Lower leg skin (tissue), 4 donors: ENCODE measurements around the gene CRELD2. TPM values are rescaled to one million over a fixed set of nuclear protein-coding genes. Genes with fewer than 3 reads are reported as not detected.

ENCODE experiments used
- DNase-seq, 2 donors: peaks; one replicate each; pipeline ENCODE4 v3.0.0-alpha.2; 2019; ENCODE audit warnings: low spot score in 2 of 2
- H3K4me3 ChIP-seq: fragments of 200-600 bp; sonication (generic); 2 replicates; pipeline ENCODE4 v1.5.1; 2017; ENCODE audit warnings: mild to moderate bottlenecking, low read depth; ENCODE audit not compliant: poor library complexity, severe bottlenecking
- POLR2A ChIP-seq, 2 donors: fragments of 450-650 bp; IDR thresholded peaks; one replicate each; pipeline ENCODE4 v1.6.1; 2016 to 2017; ENCODE audit warnings: antibody characterized with exemption in 2 of 2, mild to moderate bottlenecking in 1 of 2, moderate library complexity in 1 of 2
- WGBS, 2 donors: methylation state at CpG; one replicate each; pipeline ENCODE4 v1.1.5; 2018; 5-methylcytosine and 5-hydroxymethylcytosine counted together
- intact Hi-C: fragments of 100-400 bp; cut with DNase I; formaldehyde crosslinking; loops from one replicate; pipeline ENCODE4 v1.15.0; 2023; ENCODE audit warnings: low total_unique reads
- total RNA-seq, 4 donors: library from RNA; depleted of rRNA; stranded (reverse); fragments of >200 nt; gene quantifications; one replicate each; pipeline ENCODE4 v1.1.0, GENCODE V29; 2016
- TF ChIP-seq, protein P1 (sequence below), 3 donors: fragments of 450-650 bp; IDR thresholded peaks; one replicate each; pipeline ENCODE4 v1.5.1; 2016; ENCODE audit warnings: antibody characterized with exemption in 3 of 3, mild to moderate bottlenecking in 3 of 3, moderate library complexity in 2 of 3

The CRELD2 gene
- total RNA-seq, 4 donors from 2014 or later, result 9.1 to 28.0 (median 18.0) TPM

DNA sequence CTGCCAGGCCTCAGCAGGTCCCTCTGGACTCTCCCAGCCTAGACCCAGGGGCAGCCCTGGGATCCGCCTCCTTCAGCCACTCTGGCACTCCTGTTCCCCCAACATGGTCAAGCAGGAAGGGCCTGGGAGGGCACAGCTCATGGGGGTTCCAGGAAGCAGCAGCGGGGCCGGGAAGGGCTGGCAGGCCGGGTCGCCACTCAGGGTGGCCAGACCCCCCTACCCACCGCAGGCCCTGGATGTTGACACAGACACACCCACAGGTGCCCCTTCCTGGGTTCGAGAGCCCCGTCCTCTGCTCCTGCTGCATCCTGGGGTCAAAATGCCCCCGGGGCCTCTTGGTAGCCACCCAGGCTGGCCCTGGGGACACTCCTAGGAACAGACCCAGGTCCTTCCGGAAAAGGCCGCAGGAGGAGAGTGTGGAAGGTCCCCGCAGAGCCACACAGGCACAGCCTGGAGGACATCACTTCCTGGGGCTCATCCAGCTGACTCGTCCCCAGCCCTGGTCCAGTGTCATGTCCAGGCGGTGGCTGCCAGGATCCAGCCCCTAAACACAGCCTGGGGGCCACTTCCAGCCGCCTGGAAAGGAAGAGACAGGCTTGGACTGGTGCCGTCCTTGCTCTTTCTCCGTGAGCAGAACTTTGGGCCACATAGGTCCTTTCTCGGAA lies 35.4 kb downstream of the CRELD2 start:
- H3K4me3 ChIP-seq, result no peak overlapping the region
- intact Hi-C loops, result no loop called here
- TF ChIP-seq, protein P1, sequence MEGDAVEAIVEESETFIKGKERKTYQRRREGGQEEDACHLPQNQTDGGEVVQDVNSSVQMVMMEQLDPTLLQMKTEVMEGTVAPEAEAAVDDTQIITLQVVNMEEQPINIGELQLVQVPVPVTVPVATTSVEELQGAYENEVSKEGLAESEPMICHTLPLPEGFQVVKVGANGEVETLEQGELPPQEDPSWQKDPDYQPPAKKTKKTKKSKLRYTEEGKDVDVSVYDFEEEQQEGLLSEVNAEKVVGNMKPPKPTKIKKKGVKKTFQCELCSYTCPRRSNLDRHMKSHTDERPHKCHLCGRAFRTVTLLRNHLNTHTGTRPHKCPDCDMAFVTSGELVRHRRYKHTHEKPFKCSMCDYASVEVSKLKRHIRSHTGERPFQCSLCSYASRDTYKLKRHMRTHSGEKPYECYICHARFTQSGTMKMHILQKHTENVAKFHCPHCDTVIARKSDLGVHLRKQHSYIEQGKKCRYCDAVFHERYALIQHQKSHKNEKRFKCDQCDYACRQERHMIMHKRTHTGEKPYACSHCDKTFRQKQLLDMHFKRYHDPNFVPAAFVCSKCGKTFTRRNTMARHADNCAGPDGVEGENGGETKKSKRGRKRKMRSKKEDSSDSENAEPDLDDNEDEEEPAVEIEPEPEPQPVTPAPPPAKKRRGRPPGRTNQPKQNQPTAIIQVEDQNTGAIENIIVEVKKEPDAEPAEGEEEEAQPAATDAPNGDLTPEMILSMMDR (IDR thresholded peaks at IDR 0.05), result no peak
- no peak for TF ChIP-seq POLR2A (IDR thresholded peaks at IDR 0.05)
- WGBS, 2 donors, result 65 to 68% methylated on average over 14 to 17 of the region's 18 CpGs
- no peak for DNase-seq

DNA sequence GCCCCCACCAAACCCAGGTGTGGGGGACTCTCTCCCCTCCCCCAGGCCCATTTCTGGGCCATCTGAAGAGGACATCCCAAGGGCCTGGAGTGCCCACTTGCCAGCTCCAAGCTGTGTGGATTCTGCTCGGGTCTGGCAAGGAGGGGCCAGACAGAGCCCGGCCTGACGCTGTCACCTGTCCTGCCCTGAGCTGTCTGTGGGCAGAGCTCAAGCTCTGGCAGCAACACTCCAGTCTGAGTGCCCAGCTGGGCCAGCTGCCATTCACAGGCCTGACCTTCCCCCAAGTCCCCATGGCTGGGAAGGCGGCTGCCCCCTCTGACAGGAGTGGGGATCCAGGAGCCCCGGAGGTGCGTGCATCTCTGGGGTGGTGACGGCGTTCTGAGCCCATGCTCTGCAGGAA lies 35.9 kb downstream of the CRELD2 start:
- intact Hi-C loops, result no loop called here
- no peak overlapping the region for H3K4me3 ChIP-seq
- 69 to 73% methylated on average over 6 of the region's 8 CpGs for WGBS, 2 donors
- no peak for DNase-seq
- TF ChIP-seq, protein P1 (IDR thresholded peaks at IDR 0.05), result no peak
- no peak for TF ChIP-seq POLR2A (IDR thresholded peaks at IDR 0.05)

DNA sequence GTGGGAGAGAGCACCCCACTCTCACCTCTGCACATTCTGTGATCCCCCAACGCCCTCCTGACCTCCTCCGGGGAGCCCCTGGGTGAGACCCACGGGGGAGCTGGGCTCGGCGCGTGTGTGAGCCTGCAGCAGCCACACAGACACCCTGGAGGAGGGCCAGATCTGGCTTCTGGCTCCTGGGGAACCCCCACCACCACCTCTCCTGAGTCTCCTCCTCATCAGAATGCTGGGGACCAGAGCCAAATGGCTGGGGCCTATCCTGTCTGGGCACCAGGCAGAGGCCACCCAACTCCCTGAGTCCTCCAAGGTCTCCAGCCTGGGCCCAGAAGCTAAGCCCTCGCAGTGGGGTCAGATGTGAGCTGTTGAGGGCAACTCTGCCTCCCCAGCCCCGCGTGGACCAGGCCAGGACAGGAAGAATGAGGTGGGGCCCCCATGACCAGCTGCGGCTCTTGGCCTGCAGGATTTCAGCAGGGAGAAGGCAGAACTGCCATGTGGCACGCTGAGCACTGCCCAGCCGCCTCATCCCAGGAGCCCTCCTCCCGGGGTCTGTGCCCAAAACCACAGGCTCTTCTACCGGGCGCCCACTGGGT lies 36.7 kb downstream of the CRELD2 start:
- 69% methylated on average over 9 to 15 of the region's 15 CpGs for WGBS, 2 donors
- H3K4me3 ChIP-seq, result no peak overlapping the region
- intact Hi-C loops, result no loop called here
- no peak for DNase-seq
- TF ChIP-seq POLR2A (IDR thresholded peaks at IDR 0.05), result no peak
- TF ChIP-seq, protein P1 (IDR thresholded peaks at IDR 0.05), result no peak

DNA sequence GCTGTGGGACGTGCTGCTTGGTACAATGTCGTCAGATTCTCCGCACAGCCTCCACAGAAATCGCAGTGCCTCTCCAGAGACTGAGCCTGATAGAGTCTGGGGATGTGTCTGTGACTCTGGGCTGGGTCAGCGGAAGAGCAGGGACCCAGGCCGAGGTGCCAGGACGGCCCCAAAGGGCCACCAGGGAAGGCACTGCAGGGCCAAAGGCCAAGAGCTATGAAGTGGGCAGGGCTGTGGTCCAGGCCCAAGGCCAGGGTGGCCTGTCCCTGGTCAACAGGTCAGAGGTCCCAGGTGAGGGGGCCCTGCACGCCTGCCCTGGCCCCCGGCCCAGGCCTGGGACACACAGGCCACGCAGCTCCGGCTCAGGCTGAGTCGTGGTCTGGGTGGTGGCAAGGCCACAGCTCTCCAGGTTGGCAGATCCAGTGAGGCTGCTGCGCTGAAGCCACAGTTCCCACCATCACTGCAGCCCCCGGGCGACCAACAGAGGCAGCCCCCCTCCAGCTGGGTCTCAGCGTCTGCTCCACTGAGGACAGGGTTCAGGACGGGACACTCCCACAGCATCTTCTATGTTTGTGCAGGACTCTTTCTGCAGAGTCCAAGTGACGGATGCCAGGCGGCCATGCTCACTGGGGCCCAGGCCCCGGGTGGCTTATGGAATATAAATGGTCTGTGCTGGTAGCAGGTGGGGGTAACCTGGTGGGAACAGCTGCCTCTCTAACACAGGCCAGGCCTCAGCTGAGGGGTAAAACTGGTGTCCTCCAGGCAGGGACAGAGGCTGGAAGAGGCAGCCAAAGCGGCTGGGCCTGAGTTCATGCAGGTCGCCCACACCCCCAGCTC lies 37.4 kb downstream of the CRELD2 start:
- no peak for DNase-seq
- WGBS, 2 donors, result 83 to 94% methylated on average over 12 to 15 of the region's 22 CpGs
- no peak overlapping the region for H3K4me3 ChIP-seq
- intact Hi-C loops, result no loop called here
- TF ChIP-seq POLR2A (IDR thresholded peaks at IDR 0.05), result no peak
- TF ChIP-seq, protein P1 (IDR thresholded peaks at IDR 0.05), result no peak

DNA sequence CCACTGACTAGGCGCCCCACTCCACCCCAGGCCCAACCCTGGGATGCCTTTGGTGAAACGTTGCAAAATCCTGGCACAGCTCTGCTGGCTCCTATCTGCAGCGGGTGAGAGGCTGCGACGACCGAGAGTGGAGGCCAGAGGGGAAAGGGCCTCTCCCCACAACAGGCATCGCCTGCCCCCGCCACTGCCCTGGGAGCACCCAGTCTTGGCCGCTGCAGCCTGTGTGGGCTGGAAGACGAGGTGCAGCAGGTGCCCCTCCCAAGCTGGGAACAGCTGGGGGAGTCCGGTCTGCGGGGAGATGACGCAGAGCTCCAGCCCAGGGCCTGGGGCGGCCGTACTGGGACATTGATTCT lies 38.0 kb downstream of the CRELD2 start:
- intact Hi-C loops, result no loop called here
- 50 to 66% methylated on average over 8 to 13 of the region's 15 CpGs for WGBS, 2 donors
- no peak overlapping the region for H3K4me3 ChIP-seq
- TF ChIP-seq POLR2A (IDR thresholded peaks at IDR 0.05), result no peak
- TF ChIP-seq, protein P1 (IDR thresholded peaks at IDR 0.05), result no peak
- DNase-seq, result no peak
